ENCODE data around the gene SLC10A7. TPM values are rescaled to one million over a fixed set of nuclear protein-coding genes. Genes with fewer than 3 reads are reported as not detected.

SLC10A7 gene
- polyA plus RNA-seq, 1 donor (not counting 4 experiments of a cell fraction or from before 2014, with no cell fraction given) = 12.7 TPM

GRCh38 chr4:146453181-146453807 lies 68.4 kb downstream of the SLC10A7 start:
- Histone ChIP-seq H3K27me3 (ENCODE audit: control insufficient read depth, extremely low read depth, insufficient read depth, low read length) (no peaks in the 10 kb centered on the region), H3K36me3 (ENCODE audit: control insufficient read depth in 2 of 2, extremely low read depth in 1 of 2, insufficient read depth in 2 of 2, low read length in 2 of 2) (no peaks in the 10 kb centered on the region), H3K9ac (ENCODE audit: control insufficient read depth, extremely low read depth, insufficient read depth, low read length) (no peak overlapping the region), H3K4me2 (ENCODE audit: control insufficient read depth, extremely low read depth, insufficient read depth, low read depth, low read length) (no peak overlapping the region), H3K79me2 (ENCODE audit: control insufficient read depth, insufficient read depth, low read length) (no peaks in the 10 kb centered on the region), H3K9me3 (ENCODE audit: control insufficient read depth, low read depth, low read length) (no peaks in the 10 kb centered on the region), H3K4me3 (ENCODE audit: control insufficient read depth in 2 of 3, extremely low read depth in 1 of 3, insufficient read depth in 2 of 3, low read depth in 1 of 3, low read length in 3 of 3) (no peak overlapping the region), H3K27ac (ENCODE audit: control insufficient read depth, insufficient read depth, low read length) (no peak overlapping the region), H3K9me1 (ENCODE audit: control insufficient read depth, extremely low read depth, insufficient read depth, low read length) (no peaks in the 10 kb centered on the region), H2AFZ (ENCODE audit: control insufficient read depth, low read length) (no peak overlapping the region), H3K4me1 (ENCODE audit: control insufficient read depth, extremely low read depth, insufficient read depth, low read length) (no peaks in the 10 kb centered on the region), H4K20me1 (ENCODE audit: control insufficient read depth, extremely low read depth, insufficient read depth, low read length) (no peaks in the 10 kb centered on the region)
- dilution Hi-C loops (cut with MboI; ENCODE audit: extremely low pct_ligation_motif_present, low sequenced_read_pairs) = no loop called here
- TF ChIP-seq EZH2 (IDR thresholded peaks at IDR 0.05; ENCODE audit: low read length) = no peak
- DNase-seq (ENCODE audit: low read depth, low spot score) = no peak
- FAIRE-seq = no peak

GRCh38 chr4:146450524-146450923 lies 71.2 kb downstream of the SLC10A7 start:
- Histone ChIP-seq H3K4me3 (ENCODE audit: control insufficient read depth in 2 of 3, extremely low read depth in 1 of 3, insufficient read depth in 2 of 3, low read depth in 1 of 3, low read length in 3 of 3) (no peak overlapping the region), H3K4me2 (ENCODE audit: control insufficient read depth, extremely low read depth, insufficient read depth, low read depth, low read length) (no peak overlapping the region), H3K79me2 (ENCODE audit: control insufficient read depth, insufficient read depth, low read length) (no peaks in the 10 kb centered on the region), H3K36me3 (ENCODE audit: control insufficient read depth in 2 of 2, extremely low read depth in 1 of 2, insufficient read depth in 2 of 2, low read length in 2 of 2) (peaks cover 0 to 1% of the 10 kb centered on the region in 2 experiments), H4K20me1 (ENCODE audit: control insufficient read depth, extremely low read depth, insufficient read depth, low read length) (no peaks in the 10 kb centered on the region), H3K4me1 (ENCODE audit: control insufficient read depth, extremely low read depth, insufficient read depth, low read length) (no peaks in the 10 kb centered on the region), H3K9me1 (ENCODE audit: control insufficient read depth, extremely low read depth, insufficient read depth, low read length) (no peaks in the 10 kb centered on the region), H3K9ac (ENCODE audit: control insufficient read depth, extremely low read depth, insufficient read depth, low read length) (no peak overlapping the region), H3K9me3 (ENCODE audit: control insufficient read depth, low read depth, low read length) (no peaks in the 10 kb centered on the region), H3K27ac (ENCODE audit: control insufficient read depth, insufficient read depth, low read length) (no peak overlapping the region), H3K27me3 (ENCODE audit: control insufficient read depth, extremely low read depth, insufficient read depth, low read length) (no peaks in the 10 kb centered on the region), H2AFZ (ENCODE audit: control insufficient read depth, low read length) (no peak overlapping the region)
- TF ChIP-seq CTCF (optimal IDR thresholded peaks at IDR 0.05 in 1 of 3, IDR thresholded peaks at IDR 0.05 in 1 of 3, conservative IDR thresholded peaks at IDR 0.05 in 1 of 3; ENCODE audit: extremely low read depth in 1 of 3, insufficient read depth in 2 of 3, low read length in 3 of 3) = no peak
- no peak for TF ChIP-seq EZH2 (IDR thresholded peaks at IDR 0.05; ENCODE audit: low read length)
- FAIRE-seq (no peak), DNase-seq (ENCODE audit: low read depth, low spot score) (no peak)
- dilution Hi-C loops (cut with MboI; ENCODE audit: extremely low pct_ligation_motif_present, low sequenced_read_pairs) = no loop called here

DNA sequence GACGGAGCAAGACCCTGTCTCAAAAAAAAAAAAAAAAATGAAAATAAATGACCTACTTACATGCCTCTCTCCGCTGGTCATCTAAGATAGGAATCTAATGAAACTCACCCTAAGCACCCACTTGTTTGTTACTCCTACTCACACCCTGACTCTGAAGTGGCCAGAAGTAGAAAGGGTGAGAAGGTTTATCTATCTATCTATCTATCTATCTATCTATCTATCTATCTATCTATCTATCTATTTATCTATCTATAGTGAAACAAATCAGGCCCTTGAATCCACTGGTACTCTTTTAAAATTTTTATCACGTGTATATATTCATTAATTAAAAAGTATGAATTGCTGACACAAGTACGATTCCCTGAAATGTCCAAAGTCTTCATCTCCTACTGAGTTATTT lies 75.2 kb downstream of the SLC10A7 start:
- no peaks in the 10 kb centered on the region for H4K20me1 ChIP-seq (ENCODE audit: control insufficient read depth, extremely low read depth, insufficient read depth, low read length)
- no peaks in the 10 kb centered on the region for H3K27me3 ChIP-seq (ENCODE audit: control insufficient read depth, extremely low read depth, insufficient read depth, low read length)
- H3K9ac ChIP-seq (ENCODE audit: control insufficient read depth, extremely low read depth, insufficient read depth, low read length) = no peak overlapping the region
- no peak overlapping the region for H3K4me2 ChIP-seq (ENCODE audit: control insufficient read depth, extremely low read depth, insufficient read depth, low read depth, low read length)
- H3K9me1 ChIP-seq (ENCODE audit: control insufficient read depth, extremely low read depth, insufficient read depth, low read length) = no peaks in the 10 kb centered on the region
- peaks cover 0 to 1% of the 10 kb centered on the region in 2 experiments for H3K36me3 ChIP-seq (ENCODE audit: control insufficient read depth in 2 of 2, extremely low read depth in 1 of 2, insufficient read depth in 2 of 2, low read length in 2 of 2)
- no peak overlapping the region for H3K27ac ChIP-seq (ENCODE audit: control insufficient read depth, insufficient read depth, low read length)
- no peaks in the 10 kb centered on the region for H3K79me2 ChIP-seq (ENCODE audit: control insufficient read depth, insufficient read depth, low read length)
- peaks cover 4% of the 10 kb centered on the region for H3K4me1 ChIP-seq (ENCODE audit: control insufficient read depth, extremely low read depth, insufficient read depth, low read length)
- H3K9me3 ChIP-seq (ENCODE audit: control insufficient read depth, low read depth, low read length) = no peaks in the 10 kb centered on the region
- no peak overlapping the region for H3K4me3 ChIP-seq (ENCODE audit: control insufficient read depth in 2 of 3, extremely low read depth in 1 of 3, insufficient read depth in 2 of 3, low read depth in 1 of 3, low read length in 3 of 3)
- dilution Hi-C loops (cut with MboI; ENCODE audit: extremely low pct_ligation_motif_present, low sequenced_read_pairs) = no loop called here
- H2AFZ ChIP-seq (ENCODE audit: control insufficient read depth, low read length) = no peak overlapping the region
- no peak for DNase-seq (ENCODE audit: low read depth, low spot score)
- no peak for FAIRE-seq
- TF ChIP-seq CTCF (optimal IDR thresholded peaks at IDR 0.05 in 1 of 3, IDR thresholded peaks at IDR 0.05 in 1 of 3, conservative IDR thresholded peaks at IDR 0.05 in 1 of 3; ENCODE audit: extremely low read depth in 1 of 3, insufficient read depth in 2 of 3, low read length in 3 of 3) = no peak

All from keratinocyte (primary cell).